Esophagus mucosa (tissue), 1 donor: ENCODE measurements around the gene INPP5F. TPM values are rescaled to one million over a fixed set of nuclear protein-coding genes. Genes with fewer than 3 reads are reported as not detected.
"Not testable (repeated sequence)": the region's sequence is repeated elsewhere in the genome, so short reads cannot be mapped to it uniquely, and the experiment has no call there.

ENCODE experiments used
- ATAC-seq: fragments of 200-7000 bp; cut with Tn5 transposase; one replicate; pipeline ENCODE4 v1.9.1; 2020
- total RNA-seq: library from RNA; stranded (reverse); gene quantifications from one replicate; pipeline ENCODE4 v1.2.4, GENCODE V29; 2023
- donor health status: DM: yes; HTN: yes; CAD: no.

INPP5F gene
- total RNA-seq, 1 donor from 2014 or later, result 7.6 TPM

GRCh38 chr10:119821182-119821581, 95.3 kb downstream of the INPP5F start:
- ATAC-seq, result no peak

- ATAC-seq, result no peak
Measured at GRCh38 chr10:119824299-119824698, 98.4 kb downstream of the INPP5F start.

- no peak for ATAC-seq
Measured at GRCh38 chr10:119826771-119827170, 100.9 kb downstream of the INPP5F start.

DNA sequence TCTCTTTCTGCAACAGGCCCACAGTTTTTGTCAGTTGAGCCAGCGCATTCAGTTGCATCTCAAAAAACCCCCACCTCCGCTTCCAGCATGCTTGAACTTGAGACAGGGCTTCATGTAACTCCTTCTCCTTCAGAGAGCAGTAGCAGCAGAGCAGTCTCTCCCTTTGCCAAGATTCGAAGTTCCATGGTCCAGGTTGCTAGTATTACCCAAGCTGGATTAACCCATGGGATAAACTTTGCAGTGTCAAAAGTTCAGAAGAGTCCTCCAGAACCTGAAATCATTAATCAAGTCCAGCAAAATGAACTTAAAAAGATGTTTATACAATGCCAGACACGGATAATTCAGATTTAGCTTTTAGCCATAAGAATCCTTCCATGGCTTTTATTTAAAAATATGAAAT, 101.6 kb downstream of the INPP5F start:
- no peak for ATAC-seq

DNA sequence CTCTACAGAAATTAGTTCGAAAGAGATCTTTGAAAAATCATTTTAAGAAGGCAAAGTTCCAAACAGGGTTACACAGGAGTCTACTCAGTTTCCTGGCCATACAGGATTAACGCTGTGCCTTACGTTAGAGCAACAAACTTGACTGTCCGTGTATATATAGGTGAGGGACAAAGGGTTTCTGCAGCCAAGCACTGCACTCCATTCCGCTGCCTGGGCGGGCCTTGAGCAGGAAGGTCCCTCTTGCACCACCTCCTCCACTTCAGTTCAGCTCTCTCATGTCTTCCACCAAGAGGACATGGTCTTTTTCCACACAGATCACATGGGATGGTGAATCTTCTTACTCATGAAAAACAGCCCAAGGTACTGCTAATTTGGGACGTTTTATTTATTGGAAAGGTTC, 103.6 kb downstream of the INPP5F start:
- no peak for ATAC-seq

DNA sequence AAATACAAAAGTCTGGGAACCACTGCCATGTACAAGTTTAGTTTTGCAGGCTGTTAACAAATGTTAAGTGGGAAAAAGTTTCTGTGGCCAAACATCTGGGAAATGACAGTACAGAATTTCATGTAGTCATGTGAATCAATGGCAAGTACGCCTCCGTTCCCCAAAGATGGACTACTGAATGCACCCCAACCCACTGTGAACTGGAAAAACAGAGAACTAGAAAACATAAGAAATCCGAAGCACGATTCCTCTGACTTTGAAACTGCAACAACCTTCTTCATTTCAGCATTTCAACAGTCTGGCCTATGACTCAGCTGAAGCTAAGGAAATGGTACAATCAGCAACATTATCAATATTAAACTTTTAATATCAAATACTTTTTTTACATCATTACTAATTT, 105.0 kb downstream of the INPP5F start:
- no peak for ATAC-seq

DNA sequence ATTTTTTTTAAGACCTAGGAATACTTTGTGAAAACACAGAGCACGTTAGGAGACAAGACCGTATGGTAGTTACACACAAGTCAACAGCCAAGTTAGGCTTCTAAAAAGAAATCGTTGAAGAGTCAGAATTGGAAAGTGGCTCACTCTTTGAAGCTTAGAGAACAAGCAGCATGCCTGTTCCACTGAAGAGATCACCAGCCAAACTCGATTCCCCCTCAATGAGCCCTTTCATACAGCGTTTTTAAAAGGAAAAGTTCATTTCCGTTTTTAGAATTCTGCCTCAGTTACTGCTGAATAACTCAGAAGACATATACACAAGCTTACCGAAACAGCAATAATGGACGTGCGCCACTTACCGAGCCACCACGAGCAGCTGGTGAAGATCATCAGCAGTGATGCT, 105.8 kb downstream of the INPP5F start:
- no peak for ATAC-seq

DNA sequence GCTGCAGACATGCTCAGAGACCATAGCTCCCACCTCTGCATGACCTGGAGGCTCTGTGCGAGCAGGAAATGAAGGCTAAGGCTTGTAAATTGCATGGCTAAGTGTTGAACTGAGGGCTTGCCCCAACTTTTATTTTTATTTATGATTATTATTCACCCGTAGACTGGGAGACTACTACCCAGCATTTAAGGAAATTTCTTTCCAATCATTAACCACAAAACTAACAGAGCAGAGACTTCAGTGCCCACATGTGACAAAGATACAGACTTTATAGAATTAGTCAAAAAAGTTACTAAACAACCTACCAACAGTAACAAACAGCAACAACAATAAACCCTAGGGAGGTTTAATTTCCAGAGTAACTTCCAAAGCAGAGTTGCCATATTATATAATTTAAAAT, 107.1 kb downstream of the INPP5F start:
- no peak for ATAC-seq

- ATAC-seq, result no peak
Measured at GRCh38 chr10:119834188-119834587, 108.3 kb downstream of the INPP5F start.

DNA sequence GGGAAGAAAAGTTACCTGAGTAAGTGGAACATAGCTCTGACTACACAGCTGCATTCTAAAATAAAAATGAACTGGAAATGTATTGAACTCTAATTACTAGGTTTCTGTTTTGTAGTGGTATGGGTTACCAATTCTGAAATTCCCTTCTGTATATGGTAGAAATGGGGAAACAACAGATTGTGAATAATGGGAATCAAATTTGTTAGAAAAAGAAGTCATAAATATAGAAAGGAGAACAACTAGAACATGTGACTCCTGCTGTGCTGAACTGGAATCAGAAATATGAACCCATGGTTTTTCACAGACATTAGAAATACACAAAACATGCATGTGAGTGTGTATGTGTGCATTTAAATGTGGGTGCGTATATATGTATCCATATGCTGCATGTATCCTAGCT, 119.8 kb downstream of the INPP5F start:
- no peak for ATAC-seq

- no peak for ATAC-seq
Measured at GRCh38 chr10:119849031-119849789, 123.4 kb downstream of the INPP5F start.

- ATAC-seq, result no peak
Measured at GRCh38 chr10:119849944-119850343, 124.1 kb downstream of the INPP5F start.

DNA sequence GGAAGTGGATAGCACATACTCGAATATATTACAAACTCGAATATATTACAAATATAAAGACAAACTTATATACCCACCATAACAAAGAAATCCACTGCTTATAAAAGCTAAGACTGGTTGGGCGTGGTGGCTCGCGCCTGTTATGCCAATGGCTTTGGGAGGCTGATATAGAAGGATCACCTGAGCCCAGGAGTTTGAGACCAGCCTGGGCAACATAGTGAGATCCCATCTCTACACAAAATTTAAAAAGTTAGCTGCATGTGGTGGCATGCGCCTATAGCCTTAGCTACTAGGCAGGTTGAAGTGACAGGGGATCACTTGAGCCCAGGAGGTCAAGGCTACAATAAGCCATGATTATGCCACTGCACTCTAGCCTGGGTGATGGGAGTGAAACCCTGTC, 126.4 kb downstream of the INPP5F start:
- no peak for ATAC-seq

DNA sequence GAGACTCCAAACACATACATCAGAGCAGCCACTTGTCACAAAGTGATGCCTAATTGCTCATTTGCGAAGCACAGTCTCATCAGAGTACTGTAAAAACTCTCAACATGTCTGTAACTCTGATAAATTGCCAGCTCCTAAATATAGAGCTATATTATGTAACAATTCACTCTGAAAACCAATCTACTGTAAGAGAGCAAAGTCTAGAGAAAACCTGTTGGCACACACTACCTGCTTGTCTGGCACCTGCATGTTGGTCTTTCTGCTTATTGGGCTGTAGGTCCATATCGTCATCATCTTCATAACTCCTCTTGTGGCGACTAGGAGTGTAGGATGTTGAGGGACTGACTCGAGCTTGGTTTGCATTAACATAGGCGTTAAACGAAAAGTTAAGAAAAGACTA, 127.0 kb downstream of the INPP5F start:
- ATAC-seq, result no peak

DNA sequence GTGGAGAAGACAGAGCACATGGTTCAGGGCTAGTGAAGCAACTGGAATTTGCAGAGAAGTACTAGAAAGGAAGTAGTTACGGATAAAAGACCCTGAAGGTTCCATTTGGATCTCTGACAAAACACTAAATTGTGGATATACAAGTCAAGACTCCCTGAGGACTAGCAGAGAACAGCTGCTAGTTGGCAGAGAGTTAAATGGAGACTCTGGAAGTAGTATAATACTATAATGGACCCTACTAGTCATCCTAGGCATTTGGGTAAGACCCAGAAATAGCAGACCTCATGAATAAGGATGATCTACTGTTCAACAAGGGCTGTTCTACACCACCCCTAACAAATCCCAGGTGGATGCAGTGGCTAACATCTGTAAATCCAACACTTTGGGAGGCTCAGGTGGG, 127.7 kb downstream of the INPP5F start:
- no peak for ATAC-seq

DNA sequence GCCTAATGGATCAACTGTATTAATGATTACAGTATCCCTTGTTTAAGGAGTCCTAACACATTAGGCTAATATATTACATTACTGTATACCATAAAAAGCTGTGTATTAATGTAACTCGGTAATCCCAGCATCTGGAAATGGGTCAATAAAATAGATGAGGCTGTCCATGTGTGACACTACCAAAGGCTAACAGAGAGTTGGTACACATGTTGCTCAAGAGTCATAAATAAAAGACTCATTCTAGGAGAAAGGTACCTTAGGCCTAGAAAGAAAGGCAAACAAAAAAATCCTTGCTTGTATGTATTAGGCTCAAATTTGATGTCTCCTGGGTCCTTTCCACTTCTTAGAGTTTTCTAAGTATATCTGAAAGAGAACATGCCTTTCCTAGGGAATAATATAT, 132.2 kb downstream of the INPP5F start:
- no peak for ATAC-seq

DNA sequence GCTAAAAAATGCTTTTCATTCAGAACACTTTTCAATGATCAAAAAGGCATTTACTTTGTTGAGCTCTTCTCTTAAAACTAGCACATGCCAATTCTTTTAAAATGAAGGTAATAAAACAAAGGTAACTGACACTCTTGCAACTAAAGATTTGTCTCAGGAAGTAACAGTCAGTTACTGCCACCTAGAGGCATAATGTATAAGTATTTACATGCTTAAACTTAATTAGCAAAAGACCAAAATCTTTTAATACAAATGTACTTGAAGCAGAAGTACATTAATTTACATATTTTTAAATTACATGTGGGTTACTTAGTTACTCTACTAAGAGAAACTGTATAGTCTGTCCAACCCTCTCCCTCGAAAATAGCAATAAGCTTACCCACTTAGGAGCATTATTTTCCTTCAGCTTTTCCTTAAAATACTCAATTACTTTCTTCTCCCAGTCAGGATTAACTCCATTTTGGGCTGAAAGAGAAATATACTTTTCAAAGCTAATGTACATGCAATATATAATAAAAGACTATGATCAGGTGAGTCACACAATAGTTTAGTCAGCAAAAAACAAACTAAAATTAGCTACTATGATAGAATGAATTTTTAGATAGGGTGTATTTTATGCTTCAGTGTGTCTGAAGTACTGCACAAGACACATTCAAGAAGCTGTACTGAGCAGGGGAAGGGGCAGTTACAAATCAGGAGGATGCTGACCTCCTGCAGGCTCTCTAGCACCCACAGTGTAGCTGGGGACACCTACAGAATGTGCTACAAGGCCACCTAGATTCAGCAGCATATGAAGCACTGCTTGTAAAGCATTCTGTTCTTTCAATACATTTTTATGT, 133.8 kb downstream of the INPP5F start:
- ATAC-seq, result peak; percentile 57

DNA sequence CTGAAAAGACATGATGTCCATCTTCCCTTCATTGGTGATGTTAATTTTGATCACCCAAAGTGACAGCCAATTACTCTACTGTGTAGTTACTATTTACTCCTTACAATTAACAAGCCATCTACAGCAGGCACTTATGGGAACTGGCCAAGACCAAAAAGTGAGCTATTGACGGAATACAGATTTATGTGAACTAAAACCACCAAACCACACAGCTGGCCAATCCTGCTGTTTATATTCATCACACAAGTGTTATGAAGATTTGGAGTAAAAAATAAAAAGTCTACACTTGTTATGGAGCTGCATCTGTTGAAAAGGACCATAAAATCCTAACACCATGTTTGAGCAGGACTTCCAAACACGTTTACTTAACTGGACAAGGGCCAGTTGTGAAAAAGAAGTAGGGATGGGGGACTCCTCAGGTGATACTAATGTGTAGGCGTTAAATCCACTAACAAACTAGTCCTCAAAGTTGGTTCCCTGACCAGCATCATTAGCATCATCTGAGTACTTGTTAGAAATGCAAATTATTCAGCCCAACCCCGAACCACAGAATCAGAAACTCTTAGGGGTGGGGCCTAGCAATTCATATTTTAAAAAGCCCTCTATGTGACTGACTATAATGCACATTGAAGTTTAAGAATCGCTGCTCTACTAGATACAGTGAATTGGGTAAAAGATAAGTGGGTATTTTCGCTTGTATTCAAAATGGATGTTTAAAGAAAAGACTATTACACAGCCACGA, 135.2 kb downstream of the INPP5F start:
- no peak for ATAC-seq

- no peak for ATAC-seq
Measured at GRCh38 chr10:119862524-119862923, 136.7 kb downstream of the INPP5F start.

DNA sequence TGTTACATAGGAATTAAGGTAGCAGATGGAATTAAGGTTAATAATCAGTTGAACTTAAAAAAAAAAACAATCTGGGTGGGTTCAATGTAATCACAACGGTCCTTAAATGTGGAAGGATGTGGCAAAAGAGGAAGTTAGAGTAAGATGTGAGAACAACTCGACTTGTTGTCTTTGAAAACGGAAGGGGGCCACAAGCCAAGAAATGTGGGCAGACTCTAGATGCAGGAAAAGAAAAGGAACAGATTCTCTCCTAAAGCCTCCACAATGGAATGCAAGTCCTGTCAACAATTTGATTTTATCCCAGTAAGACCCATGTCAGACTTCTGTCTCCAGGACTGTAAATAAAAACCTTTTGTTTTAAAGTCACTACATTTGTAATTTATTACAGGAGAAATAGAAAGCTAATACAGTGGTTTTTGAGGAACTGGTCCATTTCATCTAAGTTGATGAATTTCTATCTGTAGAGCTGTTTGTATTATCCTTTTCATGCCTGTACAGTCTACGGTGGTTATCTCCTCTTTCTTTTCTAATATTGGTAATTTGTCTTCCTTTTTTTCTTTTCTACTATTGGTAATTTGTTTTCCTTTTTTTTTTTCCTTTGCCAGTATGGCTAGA, 138.2 kb downstream of the INPP5F start:
- no peak for ATAC-seq

GRCh38 chr10:119865699-119866240, 139.9 kb downstream of the INPP5F start:
- no peak for ATAC-seq

GRCh38 chr10:119867317-119867716, 141.5 kb downstream of the INPP5F start:
- no peak for ATAC-seq

DNA sequence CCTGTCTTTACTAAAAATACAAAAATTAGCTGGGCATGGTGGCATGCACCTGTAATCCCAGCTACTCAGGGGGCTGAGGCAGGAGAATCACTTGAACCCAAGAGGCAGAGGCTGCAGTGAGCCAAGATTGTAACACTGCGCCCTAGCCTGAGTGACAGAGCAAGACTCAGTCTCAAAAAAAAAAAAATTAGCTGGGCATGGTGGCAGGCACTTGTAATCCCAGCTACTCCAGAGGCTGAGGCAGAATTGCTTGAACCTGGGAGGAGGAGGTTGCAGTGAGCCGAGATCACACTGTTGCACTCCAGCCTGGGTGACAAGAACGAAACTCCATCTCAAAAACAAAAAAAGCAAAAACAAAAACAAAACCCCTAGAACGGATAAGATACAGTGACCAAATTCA, 143.5 kb downstream of the INPP5F start:
- ATAC-seq, result not testable (repeated sequence)
